PFSK-1 (cell line): ENCODE results near the gene ALDH3B1.
A peak's percentile ranks its signal among the peaks of the same experiment; 100 is the strongest.

Experiments used
- FOXP2 ChIP-seq: optimal IDR thresholded peaks from 2 replicates; pipeline ENCODE3; 2011; ENCODE audit warnings: borderline replicate concordance, control low read depth, inconsistent platforms; ENCODE audit not compliant: insufficient read depth; ENCODE audit errors: extremely low read length, extremely low read depth
- POLR2AphosphoS5 ChIP-seq: IDR thresholded peaks from 2 replicates; pipeline ENCODE4 v1.6.1; 2012; ENCODE audit warnings: low read depth, mild to moderate bottlenecking, control low read depth, low read length, moderate library complexity
- SIN3A ChIP-seq: IDR thresholded peaks from 2 replicates; pipeline ENCODE4 v1.6.1; 2012; ENCODE audit warnings: mild to moderate bottlenecking, low read length, moderate library complexity, borderline replicate concordance; ENCODE audit not compliant: insufficient read depth
- TAF1 ChIP-seq: IDR thresholded peaks from 2 replicates; pipeline ENCODE4 v1.6.1; 2012; ENCODE audit warnings: low read length, control low read depth, borderline replicate concordance; ENCODE audit not compliant: insufficient read depth
- TF ChIP-seq, protein P1 (sequence below), 2 experiments: IDR thresholded peaks; 2 replicates each; pipeline versions ENCODE4 v1.6.1 to v1.8.0; 2011 to 2012; ENCODE audit warnings: low read depth in 2 of 2, low read length in 2 of 2, control low read depth in 1 of 2, inconsistent platforms in 1 of 2, mild to moderate bottlenecking in 1 of 2, moderate library complexity in 1 of 2; ENCODE audit not compliant: insufficient read depth in 1 of 2

The ALDH3B1 gene

DNA sequence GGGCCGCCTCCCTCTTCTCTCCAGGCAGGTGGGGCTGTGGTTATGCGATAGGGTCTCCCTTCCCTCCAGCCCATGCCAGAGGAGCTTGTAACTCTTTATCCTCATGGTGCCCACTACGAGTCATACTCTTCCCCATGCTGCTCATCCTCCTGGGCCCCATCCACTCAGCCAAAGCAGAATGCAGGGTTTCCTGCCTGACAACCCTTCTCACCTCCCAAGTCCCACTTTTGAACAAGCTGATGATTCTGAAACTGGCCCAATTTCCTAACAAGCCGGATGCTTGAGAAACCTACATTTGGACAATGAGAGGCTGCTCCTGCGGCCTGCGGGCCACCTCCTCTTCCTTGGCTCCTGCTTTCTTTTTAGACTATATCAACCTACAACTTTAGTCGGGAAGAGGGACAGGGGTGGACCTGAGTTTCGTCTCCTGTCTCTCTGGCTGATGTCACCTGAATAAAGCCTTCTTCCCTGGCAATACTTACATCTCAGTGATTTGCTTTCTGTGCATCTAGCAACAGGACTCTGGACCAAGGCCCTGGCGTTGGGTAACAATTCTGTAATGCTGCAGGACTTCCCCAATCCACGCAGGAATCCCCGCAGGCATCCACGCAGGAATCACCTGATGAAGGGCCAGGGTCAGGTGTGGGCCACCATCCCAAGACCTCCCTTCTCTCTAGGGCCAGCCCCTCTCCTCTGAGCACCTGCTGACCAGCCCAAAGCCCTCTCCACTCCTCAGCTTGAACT, 18.8 kb downstream of the ALDH3B1 start:
- TF ChIP-seq SIN3A, result no peak
- TF ChIP-seq, protein P1, sequence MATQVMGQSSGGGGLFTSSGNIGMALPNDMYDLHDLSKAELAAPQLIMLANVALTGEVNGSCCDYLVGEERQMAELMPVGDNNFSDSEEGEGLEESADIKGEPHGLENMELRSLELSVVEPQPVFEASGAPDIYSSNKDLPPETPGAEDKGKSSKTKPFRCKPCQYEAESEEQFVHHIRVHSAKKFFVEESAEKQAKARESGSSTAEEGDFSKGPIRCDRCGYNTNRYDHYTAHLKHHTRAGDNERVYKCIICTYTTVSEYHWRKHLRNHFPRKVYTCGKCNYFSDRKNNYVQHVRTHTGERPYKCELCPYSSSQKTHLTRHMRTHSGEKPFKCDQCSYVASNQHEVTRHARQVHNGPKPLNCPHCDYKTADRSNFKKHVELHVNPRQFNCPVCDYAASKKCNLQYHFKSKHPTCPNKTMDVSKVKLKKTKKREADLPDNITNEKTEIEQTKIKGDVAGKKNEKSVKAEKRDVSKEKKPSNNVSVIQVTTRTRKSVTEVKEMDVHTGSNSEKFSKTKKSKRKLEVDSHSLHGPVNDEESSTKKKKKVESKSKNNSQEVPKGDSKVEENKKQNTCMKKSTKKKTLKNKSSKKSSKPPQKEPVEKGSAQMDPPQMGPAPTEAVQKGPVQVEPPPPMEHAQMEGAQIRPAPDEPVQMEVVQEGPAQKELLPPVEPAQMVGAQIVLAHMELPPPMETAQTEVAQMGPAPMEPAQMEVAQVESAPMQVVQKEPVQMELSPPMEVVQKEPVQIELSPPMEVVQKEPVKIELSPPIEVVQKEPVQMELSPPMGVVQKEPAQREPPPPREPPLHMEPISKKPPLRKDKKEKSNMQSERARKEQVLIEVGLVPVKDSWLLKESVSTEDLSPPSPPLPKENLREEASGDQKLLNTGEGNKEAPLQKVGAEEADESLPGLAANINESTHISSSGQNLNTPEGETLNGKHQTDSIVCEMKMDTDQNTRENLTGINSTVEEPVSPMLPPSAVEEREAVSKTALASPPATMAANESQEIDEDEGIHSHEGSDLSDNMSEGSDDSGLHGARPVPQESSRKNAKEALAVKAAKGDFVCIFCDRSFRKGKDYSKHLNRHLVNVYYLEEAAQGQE (IDR thresholded peaks at IDR 0.05; ENCODE audit: insufficient read depth in 1 of 2, low read depth in 2 of 2, low read length in 2 of 2), result no peak
- no peak for TF ChIP-seq POLR2AphosphoS5

DNA sequence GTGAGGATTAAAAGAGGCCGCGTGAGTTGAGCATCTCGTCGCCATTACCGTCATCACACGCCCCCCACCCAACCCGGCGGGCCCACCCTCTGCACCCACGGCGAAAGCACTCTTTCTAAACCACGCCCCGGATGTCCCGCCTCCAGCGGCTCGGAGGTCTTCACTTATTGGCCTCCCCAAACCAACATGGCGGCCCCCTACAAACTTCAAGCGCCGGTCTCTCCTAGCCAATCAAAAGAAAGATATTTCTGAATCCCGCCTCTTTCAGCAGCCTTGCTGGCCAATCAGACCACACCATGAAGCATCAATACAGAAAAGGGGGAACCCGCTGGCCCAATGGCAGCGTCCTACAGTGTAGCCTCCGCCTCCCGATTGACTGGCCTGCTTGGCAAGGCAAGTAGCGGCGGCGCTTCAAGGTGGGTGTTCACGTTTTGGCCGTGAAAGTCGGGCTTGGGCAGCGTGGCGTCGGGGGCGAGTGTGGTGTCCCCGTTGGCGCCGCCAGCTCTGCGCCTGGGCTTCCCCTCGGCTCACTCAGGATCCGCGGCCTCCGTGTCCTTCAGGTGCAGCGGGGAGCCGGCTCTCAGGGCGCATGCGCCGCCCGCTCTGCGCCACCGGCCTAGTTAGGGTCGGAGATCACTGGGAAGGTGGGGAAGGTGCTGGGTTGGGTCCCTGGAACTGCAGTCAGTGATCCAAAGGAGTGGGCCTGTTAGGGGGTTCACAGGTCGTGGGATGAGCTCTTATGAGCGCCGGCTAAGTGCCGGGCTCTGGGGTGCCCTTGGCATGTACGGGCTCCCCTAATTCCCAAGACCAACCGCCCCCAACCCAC, 20.4 kb downstream of the ALDH3B1 start, which contains the start of gene NDUFS8:
Gene NDUFS8 (plus strand): TSS at position 364 of the 826 bp plus-strand sequence. CDS start 1,471 bp downstream, outside the sequence.
- TF ChIP-seq, protein P1 (IDR thresholded peaks at IDR 0.05; ENCODE audit: insufficient read depth in 1 of 2, low read depth in 2 of 2, low read length in 2 of 2), result no peak
- TF ChIP-seq SIN3A (peak; percentile 55; the same call in 1 of the 2 replicates), FOXP2 (peak; percentile 37), POLR2AphosphoS5 (peak; percentile 92), TAF1 (peak; percentile 67; the same call in 1 of the 2 replicates)

DNA sequence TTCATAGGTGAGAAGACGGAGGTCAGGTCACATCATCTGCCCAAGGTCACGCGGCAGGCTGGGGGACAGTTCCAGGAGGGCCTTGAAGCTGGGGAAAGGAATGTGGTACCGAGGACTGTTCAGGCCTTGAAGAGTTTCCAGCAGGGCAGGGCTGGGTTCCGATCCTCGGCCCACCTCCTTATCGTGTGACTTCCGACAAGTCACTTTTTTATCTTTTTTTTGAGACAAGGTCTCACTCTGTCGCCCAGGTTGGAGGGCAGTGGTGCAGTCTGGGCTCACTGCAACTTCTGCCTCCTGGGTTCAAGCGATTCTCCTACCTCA, 21.0 kb downstream of the ALDH3B1 start:
- TF ChIP-seq, protein P1 (IDR thresholded peaks at IDR 0.05; ENCODE audit: insufficient read depth in 1 of 2, low read depth in 2 of 2, low read length in 2 of 2), result no peak
- TF ChIP-seq SIN3A, result no peak
- no peak for TF ChIP-seq FOXP2
- no peak for TF ChIP-seq POLR2AphosphoS5
- no peak for TF ChIP-seq TAF1

DNA sequence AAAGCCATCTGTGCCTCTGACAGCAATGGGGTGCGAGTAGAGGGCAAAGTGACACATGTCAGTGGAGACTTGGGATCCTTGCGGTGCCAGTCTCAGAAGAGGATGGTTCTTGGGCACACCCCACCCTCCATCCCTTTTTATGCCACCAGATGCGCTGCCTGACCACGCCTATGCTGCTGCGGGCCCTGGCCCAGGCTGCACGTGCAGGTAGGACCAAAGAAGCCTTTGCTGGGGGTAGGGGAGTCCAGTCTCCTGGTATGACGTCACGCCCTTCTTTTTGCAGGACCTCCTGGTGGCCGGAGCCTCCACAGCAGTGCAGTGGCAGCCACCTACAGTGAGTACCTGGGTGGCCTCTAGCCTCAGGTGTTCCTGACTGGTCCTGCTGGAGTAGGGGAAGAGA, 21.9 kb downstream of the ALDH3B1 start:
- TF ChIP-seq, protein P1 (IDR thresholded peaks at IDR 0.05; ENCODE audit: insufficient read depth in 1 of 2, low read depth in 2 of 2, low read length in 2 of 2), result no peak
- TF ChIP-seq POLR2AphosphoS5, result no peak
